LNCaP clone FGC (cell line): ENCODE data around the gene KLK3.

Experiments used
- DNase-seq: peaks from one replicate; pipeline ENCODE4 v3.0.0-alpha.2; 2011; ENCODE audit warnings: low read depth
- H3K4me3 ChIP-seq: 2 replicates; pipeline ENCODE4 v1.5.1; 2011; ENCODE audit warnings: mild to moderate bottlenecking, low read depth, low read length, control low read depth
- CTCF ChIP-seq: IDR thresholded peaks from 2 replicates; pipeline ENCODE4 v1.5.1; 2012; ENCODE audit warnings: mild to moderate bottlenecking; ENCODE audit not compliant: control insufficient read depth, insufficient read depth; ENCODE audit errors: extremely low read depth

Gene KLK3

DNA sequence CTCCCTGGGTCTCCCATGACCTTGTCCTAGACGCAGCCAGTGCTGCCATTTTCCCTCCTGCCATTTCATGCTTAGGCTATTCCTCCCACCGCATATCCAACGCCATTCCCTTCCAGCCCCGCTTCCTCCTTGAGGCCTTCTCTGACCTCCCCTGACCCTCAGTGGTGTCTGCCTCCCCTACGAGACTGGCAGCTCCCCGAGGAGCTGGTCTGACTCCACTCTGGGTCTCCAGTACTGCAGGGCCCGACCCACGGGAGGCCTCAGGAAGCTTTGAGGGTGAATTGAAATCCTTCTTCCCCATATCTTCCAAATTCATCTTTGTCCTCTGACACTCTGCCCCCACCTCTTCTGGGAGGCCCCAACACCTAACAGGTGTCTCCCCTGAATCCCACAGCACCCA is 22.0 kb upstream of the KLK3 start:
- no peak for DNase-seq
- TF ChIP-seq CTCF: no peak
- no peak overlapping the region for H3K4me3 ChIP-seq

GRCh38 chr19:50833117-50833801 is 21.5 kb upstream of the KLK3 start, which contains the start of gene KLK15:
Gene KLK15, minus strand, starts transcription at chr19:50833574. Its CDS starts 2,082 bp downstream, at chr19:50831492.
- no peak within 1 kb of the TSS for H3K4me3 ChIP-seq
- no peak for DNase-seq
- TF ChIP-seq CTCF: no peak

- no peak for DNase-seq
- H3K4me3 ChIP-seq: no peak overlapping the region
- no peak for TF ChIP-seq CTCF
Observed at GRCh38 chr19:50833802-50834167, 20.9 kb upstream of the KLK3 start.

DNA sequence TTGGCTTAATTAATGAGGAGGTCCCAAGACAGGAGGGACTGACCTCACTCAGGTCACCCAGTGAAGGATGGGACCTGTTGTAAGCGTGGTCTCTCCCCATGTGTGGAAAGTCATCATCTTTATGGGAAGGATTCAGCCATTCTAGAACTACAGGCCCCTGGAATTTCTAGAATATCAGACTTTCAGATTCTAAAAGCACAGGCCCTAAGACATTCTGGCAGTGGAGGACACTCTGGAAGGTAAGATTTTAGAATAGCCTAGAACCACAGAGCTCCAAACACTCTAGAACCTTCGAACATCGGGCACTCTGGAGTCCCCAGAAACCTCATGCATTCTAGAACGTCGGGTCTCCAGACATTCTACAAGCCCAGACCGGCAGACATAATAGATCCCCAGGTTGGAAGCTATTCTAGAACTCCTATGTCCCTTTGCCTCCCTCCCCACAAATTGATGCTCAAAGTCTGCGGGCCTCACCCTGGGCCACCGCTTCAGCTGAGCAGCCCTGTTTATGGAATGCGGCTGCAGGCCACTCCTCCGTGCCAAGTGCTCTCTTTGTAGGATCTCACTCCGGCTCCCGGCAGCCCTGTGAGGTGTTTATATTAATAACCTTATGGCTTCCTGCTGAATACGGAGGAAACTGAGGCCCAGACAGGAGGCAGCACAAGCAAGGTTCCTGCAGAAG is 19.5 kb upstream of the KLK3 start:
- no peak for DNase-seq
- H3K4me3 ChIP-seq: peak overlapping the region; percentile 70

GRCh38 chr19:50835785-50836542 is 18.8 kb upstream of the KLK3 start:
- peak overlapping the region; percentile 70 for H3K4me3 ChIP-seq
- peak; percentile 5; the same call in 1 of the 2 replicates for TF ChIP-seq CTCF
- DNase-seq: no peak

More for the DNA sequence above, 19.5 kb upstream of the KLK3 start:
- no peak for TF ChIP-seq CTCF

DNA sequence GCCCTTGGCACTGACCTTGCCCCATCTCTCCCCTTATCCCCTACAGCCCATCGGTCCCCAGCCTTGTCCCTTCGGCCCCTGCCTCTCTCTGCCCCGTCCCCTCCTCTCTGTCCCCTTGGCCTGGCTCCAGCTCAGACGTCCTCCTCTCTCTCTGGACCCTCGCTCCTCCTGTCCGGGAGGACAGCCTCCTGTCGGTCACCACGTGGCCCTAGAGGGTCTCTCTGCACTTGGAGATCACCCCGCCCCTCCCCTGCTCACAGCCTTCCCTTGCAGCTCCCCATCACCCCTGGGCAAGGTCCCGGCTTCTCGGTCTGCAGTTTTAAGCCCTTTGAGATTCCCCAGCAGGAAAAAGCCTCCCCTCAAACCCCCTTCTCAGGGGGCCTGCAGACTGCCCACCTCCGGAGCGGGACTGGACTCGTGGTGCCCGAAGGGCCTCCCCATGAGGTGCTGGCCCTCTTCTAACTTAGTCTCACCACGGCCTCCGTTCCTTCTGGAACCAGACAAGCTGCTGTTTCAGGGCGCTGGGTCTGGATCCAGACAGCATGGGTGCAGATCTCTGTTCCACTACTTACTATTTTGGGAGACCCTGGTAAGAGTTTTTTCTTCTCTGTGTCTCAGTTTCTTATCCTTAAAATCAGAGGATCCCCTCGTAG is 18.0 kb upstream of the KLK3 start:
- no peak for DNase-seq
- H3K4me3 ChIP-seq: 0 out of 2 replicates have a peak overlapping the region, but pooled peaks have one; percentile 14
- no peak for TF ChIP-seq CTCF
